ENCODE data around the gene SNAP23. TPM values are rescaled to one million over a fixed set of nuclear protein-coding genes. Genes with fewer than 3 reads are reported as not detected.
A peak's percentile ranks its signal among the peaks of the same experiment; 100 is the strongest.

SNAP23 gene
- total and polyA plus RNA-seq, 10 donors, result 60.8 to 151 (median 103) TPM

DNA sequence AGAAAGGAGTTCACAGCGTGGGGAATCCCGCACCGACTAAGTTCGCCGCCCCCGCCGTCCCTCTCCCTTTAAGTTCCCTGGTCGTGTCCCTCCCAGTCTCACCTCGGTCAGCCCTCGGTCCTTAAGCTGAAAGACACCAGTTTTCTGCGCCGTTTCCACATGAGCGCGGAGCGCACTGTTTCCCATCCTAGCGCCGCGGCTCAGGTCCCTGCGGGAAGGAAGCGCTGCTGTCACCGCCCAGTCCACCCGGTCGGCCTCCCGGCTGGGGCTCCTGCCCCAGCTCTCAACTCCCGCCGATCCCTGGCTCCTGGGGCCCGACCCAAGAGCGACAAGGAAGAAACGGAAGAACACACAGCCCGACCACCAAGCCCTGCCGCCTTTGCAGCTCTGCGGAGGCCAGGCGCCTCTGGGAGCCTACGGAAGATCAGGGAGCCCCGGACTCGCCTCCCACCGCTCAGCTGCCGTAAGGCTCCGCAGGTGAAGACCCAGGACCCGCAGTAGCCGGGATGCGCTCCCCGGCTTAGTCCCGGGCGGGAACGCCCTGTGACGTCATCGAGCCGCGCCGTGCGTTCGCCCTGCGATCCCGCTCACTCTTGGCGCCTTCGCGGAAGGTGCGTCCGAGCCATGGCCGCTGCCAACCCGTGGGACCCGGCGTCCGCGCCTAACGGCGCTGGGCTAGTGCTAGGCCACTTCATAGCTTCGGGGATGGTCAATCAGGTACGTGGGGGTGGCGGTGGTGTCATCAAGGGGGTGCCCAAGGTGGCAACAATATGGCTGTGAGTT is 53.0 kb downstream of the SNAP23 start, which contains the start of the genes HAUS2 and LRRC57:
TSS of gene HAUS2 (plus strand) at position 590 of the 783 bp plus-strand sequence. CDS start at position 625, 35 bp downstream.
TSS of gene LRRC57 (minus strand) at position 545 of the 783 bp plus-strand sequence. CDS start at position 186, 359 bp downstream.
- peak within 1 kb of the TSS; percentile 75 to 99 (median 86) for H3K4me3 ChIP-seq
- TF ChIP-seq POLR2AphosphoS5 (IDR thresholded peaks at IDR 0.05), result peak; percentile 97 to 98 (median 98)
- TF ChIP-seq POLR2A (IDR thresholded peaks at IDR 0.05), result peak in 1 of 3 donors; percentile 77
- TF ChIP-seq, protein P1, sequence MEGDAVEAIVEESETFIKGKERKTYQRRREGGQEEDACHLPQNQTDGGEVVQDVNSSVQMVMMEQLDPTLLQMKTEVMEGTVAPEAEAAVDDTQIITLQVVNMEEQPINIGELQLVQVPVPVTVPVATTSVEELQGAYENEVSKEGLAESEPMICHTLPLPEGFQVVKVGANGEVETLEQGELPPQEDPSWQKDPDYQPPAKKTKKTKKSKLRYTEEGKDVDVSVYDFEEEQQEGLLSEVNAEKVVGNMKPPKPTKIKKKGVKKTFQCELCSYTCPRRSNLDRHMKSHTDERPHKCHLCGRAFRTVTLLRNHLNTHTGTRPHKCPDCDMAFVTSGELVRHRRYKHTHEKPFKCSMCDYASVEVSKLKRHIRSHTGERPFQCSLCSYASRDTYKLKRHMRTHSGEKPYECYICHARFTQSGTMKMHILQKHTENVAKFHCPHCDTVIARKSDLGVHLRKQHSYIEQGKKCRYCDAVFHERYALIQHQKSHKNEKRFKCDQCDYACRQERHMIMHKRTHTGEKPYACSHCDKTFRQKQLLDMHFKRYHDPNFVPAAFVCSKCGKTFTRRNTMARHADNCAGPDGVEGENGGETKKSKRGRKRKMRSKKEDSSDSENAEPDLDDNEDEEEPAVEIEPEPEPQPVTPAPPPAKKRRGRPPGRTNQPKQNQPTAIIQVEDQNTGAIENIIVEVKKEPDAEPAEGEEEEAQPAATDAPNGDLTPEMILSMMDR (IDR thresholded peaks at IDR 0.05 in 8 of 11, conservative IDR thresholded peaks at IDR 0.05 in 3 of 11), result peak in 2 of 11 experiments; percentile 10 to 21
- intact Hi-C loops (cut with DNase I; ENCODE audit: low total_unique reads), result loop anchor here (5.0 kb wide), 1 partner anchor 99 kb away; no protein-coding TSS in a partner anchor
- 0 to 3% (median 0%) methylated on average over 28 to 71 of the region's 71 CpGs for WGBS, 5 donors
- H3K27me3 ChIP-seq (replicated peaks in 1 of 7), result no peaks in the 10 kb centered on the region
- H3K27ac ChIP-seq, result peak within 1 kb of the TSS; percentile 90 to 99 (median 94)
- DNase-seq, result peak; percentile 97
- H3K4me1 ChIP-seq, result peaks cover 10 to 86% (median 52%) of the 10 kb centered on the region in 6 donors
- H3K36me3 ChIP-seq, result peaks cover 0 to 42% (median 13%) of the 10 kb centered on the region in 6 donors
- no peaks in the 10 kb centered on the region for H3K9me3 ChIP-seq

DNA sequence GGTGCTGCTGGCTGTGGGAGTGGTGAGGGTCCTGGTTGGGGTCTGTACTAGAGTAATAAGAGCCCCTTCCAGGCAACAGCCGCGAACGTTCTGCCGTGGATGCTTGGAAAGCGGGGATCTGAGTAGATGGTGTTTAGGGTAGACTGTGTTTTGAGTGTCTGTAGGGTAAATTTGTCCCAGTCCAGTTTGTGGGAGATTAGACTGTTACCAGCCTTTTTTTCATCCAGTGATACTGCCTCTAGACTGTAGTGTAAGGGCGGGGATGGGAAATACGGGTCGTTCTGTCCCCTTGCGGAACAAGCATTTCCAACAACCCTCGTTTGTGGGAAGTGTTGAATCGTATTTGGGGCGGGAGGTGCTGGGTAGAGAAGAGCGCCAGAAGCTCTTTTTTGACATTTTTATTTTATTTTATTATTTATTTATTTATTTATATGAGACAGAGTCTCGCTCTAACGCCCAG is 53.6 kb downstream of the SNAP23 start:
- Histone ChIP-seq H3K27me3 (replicated peaks in 1 of 7) (no peaks in the 10 kb centered on the region), H3K27ac (peak overlapping the region; percentile 90 to 99 (median 94)), H3K36me3 (peaks cover 0 to 36% (median 7%) of the 10 kb centered on the region in 6 donors), H3K4me1 (peaks cover 10 to 90% (median 55%) of the 10 kb centered on the region in 6 donors), H3K9me3 (no peaks in the 10 kb centered on the region), H3K4me3 (peak overlapping the region; percentile 75 to 99 (median 86))
- DNase-seq, result no peak
- 0 to 1% (median 0%) methylated on average over 15 of the region's 15 CpGs for WGBS, 5 donors
- TF ChIP-seq, protein P1 (IDR thresholded peaks at IDR 0.05 in 8 of 11, conservative IDR thresholded peaks at IDR 0.05 in 3 of 11), result no peak
- TF ChIP-seq POLR2AphosphoS5 (IDR thresholded peaks at IDR 0.05), result no peak
- TF ChIP-seq POLR2A (IDR thresholded peaks at IDR 0.05), result no peak
- intact Hi-C loops (cut with DNase I; ENCODE audit: low total_unique reads), result loop anchor here (5.0 kb wide), 1 partner anchor 98 kb away; no protein-coding TSS in a partner anchor

DNA sequence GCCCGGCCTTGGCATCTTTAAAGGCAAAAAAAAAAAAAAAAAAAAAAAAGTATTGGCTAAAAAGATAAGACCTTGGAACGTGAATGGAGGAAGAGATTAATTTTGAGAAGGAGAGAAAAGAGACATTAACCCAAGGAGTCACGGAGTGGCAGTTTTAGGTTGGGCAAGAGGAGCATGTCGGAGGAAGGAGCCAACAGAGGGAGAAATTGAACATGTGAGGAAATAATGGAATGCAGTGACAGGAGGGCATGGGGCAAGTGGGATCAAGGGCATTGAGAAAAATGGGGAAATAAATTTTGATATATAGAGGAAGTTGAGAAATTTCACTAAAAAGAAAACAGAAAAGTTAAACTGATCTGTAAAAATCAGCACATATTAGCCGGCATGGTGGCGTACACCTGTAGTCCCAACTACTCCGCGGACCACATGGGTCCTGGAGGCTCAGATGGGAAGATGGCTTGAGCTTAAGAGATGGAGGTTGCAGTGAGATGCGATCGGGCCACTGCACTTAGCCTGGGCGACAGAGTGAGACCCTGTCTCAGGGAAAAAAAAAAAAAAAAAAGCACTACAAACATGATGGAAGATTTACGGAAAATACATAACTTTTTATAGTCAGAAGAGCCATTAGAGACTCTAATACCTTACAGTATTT is 54.4 kb downstream of the SNAP23 start:
- H3K9me3 ChIP-seq, result no peaks in the 10 kb centered on the region
- H3K36me3 ChIP-seq, result peaks cover 0 to 28% (median under 1%) of the 10 kb centered on the region in 6 donors
- intact Hi-C loops (cut with DNase I; ENCODE audit: low total_unique reads), result loop anchor here (5.0 kb wide), 1 partner anchor 97 kb away; no protein-coding TSS in a partner anchor
- WGBS, 5 donors, result 48 to 65% (median 55%) methylated on average over 12 of the region's 12 CpGs
- H3K4me1 ChIP-seq, result peaks cover 10 to 88% (median 54%) of the 10 kb centered on the region in 6 donors
- peak overlapping the region; percentile 75 to 99 (median 86) for H3K4me3 ChIP-seq
- H3K27me3 ChIP-seq (replicated peaks in 1 of 7), result no peaks in the 10 kb centered on the region
- DNase-seq, result no peak
- no peak for TF ChIP-seq POLR2AphosphoS5 (IDR thresholded peaks at IDR 0.05)
- TF ChIP-seq, protein P1 (IDR thresholded peaks at IDR 0.05 in 8 of 11, conservative IDR thresholded peaks at IDR 0.05 in 3 of 11), result no peak
- TF ChIP-seq POLR2A (IDR thresholded peaks at IDR 0.05), result no peak
- peak overlapping the region in 5 of 8 donors; percentile 90 to 99 (median 94) for H3K27ac ChIP-seq
